H1 (cell line): Measurements from ENCODE around the gene SERGEF.

Experiments used
- EGR1 ChIP-seq: IDR thresholded peaks from 2 replicates; pipeline ENCODE4 v1.6.1; 2011; ENCODE audit warnings: low read depth, low read length, borderline replicate concordance
- EP300 ChIP-seq, 2 experiments: IDR thresholded peaks; 1 replicate in 1 of 2; 2 replicates in 1 of 2; pipeline ENCODE4 v1.6.1; 2011 to 2012; ENCODE audit warnings: low read depth in 2 of 2, low read length in 2 of 2, mild to moderate bottlenecking in 2 of 2, borderline replicate concordance in 1 of 2, inconsistent platforms in 1 of 2, moderate library complexity in 1 of 2
- EZH2 ChIP-seq: fragments of 200-600 bp; sonication (generic); IDR thresholded peaks from 2 replicates; pipeline ENCODE4 v1.7.1; 2012; ENCODE audit warnings: low read depth, mild to moderate bottlenecking, moderate library complexity, low read length, inconsistent platforms; ENCODE audit not compliant: severe bottlenecking
- FOSL1 ChIP-seq: IDR thresholded peaks from 2 replicates; pipeline ENCODE4 v1.6.1; 2011; ENCODE audit warnings: mild to moderate bottlenecking, low read depth, low read length, moderate library complexity; ENCODE audit not compliant: insufficient read depth
- JUN ChIP-seq: IDR thresholded peaks from 2 replicates; pipeline ENCODE4 v1.6.1; 2011; ENCODE audit warnings: low read depth, mild to moderate bottlenecking, improper control_type of control experiment, low read length
- NRF1 ChIP-seq: IDR thresholded peaks from 2 replicates; pipeline ENCODE4 v1.6.1; 2011; ENCODE audit warnings: mild to moderate bottlenecking, low read depth, low read length, improper control_type of control experiment
- POLR2A ChIP-seq, 2 experiments: IDR thresholded peaks; 1 replicate in 1 of 2; 2 replicates in 1 of 2; pipeline ENCODE4 v1.6.1; 2011; ENCODE audit warnings: low read depth in 2 of 2, low read length in 2 of 2, mild to moderate bottlenecking in 2 of 2; ENCODE audit errors: control extremely low read depth in 1 of 2
- POLR2AphosphoS5 ChIP-seq: IDR thresholded peaks from 2 replicates; pipeline ENCODE4 v1.6.1; 2011; ENCODE audit warnings: low read depth, low read length
- SP1 ChIP-seq: IDR thresholded peaks from 2 replicates; pipeline ENCODE4 v1.6.1; 2011; ENCODE audit warnings: low read depth, low read length
- TBP ChIP-seq: IDR thresholded peaks from 2 replicates; pipeline ENCODE4 v1.6.1; 2011; ENCODE audit warnings: low read depth, low read length, improper control_type of control experiment
- TCF12 ChIP-seq: IDR thresholded peaks from 2 replicates; pipeline ENCODE4 v1.6.1; 2011; ENCODE audit warnings: low read depth, mild to moderate bottlenecking, low read length
- TF ChIP-seq, protein P1 (sequence below), 3 experiments: IDR thresholded peaks; 1 replicate in 2 of 3; 2 replicates in 1 of 3; pipeline versions ENCODE4 v1.5.1 to v1.6.1; 2011; ENCODE audit warnings: low read length in 3 of 3, mild to moderate bottlenecking in 3 of 3, inconsistent platforms in 2 of 3, low read depth in 1 of 3, moderate library complexity in 1 of 3; ENCODE audit not compliant: insufficient read depth in 1 of 3; ENCODE audit errors: control extremely low read depth in 1 of 3
- TF ChIP-seq, protein P2 (sequence below): IDR thresholded peaks from 2 replicates; pipeline ENCODE4 v1.6.1; 2012; ENCODE audit warnings: inconsistent platforms
- TF ChIP-seq, protein P3 (sequence below): IDR thresholded peaks from 2 replicates; pipeline ENCODE4 v1.6.1; 2012; ENCODE audit warnings: inconsistent platforms

DNA sequence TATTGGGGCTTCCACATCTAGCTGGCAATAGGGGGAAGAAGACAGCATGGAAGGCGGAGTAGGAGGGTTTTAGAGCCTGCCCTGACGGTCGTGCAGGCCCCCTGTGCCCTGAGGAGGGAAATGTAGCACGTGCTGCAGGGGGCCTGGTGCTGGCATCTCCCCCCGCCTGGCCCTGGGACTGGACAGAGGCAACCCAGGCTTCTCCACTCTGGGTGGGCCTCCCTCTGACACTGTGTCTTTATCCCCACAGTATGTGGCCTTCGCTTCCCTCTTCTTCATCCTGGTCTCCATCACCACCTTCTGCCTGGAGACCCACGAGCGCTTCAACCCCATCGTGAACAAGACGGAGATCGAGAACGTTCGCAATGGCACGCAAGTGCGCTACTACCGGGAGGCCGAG lies 241.4 kb downstream of the SERGEF start:
- TF ChIP-seq POLR2A (IDR thresholded peaks at IDR 0.05; ENCODE audit: control extremely low read depth in 1 of 2, low read depth in 2 of 2, low read length in 2 of 2) (no peak), EGR1 (no peak), EZH2 (no peak), NRF1 (no peak), SP1 (no peak), TCF12 (no peak), POLR2AphosphoS5 (no peak), EP300 (IDR thresholded peaks at IDR 0.05; ENCODE audit: borderline replicate concordance in 1 of 2, low read depth in 2 of 2, low read length in 2 of 2) (no peak), TBP (no peak), FOSL1 (no peak), JUN (no peak)
- TF ChIP-seq, protein P1, sequence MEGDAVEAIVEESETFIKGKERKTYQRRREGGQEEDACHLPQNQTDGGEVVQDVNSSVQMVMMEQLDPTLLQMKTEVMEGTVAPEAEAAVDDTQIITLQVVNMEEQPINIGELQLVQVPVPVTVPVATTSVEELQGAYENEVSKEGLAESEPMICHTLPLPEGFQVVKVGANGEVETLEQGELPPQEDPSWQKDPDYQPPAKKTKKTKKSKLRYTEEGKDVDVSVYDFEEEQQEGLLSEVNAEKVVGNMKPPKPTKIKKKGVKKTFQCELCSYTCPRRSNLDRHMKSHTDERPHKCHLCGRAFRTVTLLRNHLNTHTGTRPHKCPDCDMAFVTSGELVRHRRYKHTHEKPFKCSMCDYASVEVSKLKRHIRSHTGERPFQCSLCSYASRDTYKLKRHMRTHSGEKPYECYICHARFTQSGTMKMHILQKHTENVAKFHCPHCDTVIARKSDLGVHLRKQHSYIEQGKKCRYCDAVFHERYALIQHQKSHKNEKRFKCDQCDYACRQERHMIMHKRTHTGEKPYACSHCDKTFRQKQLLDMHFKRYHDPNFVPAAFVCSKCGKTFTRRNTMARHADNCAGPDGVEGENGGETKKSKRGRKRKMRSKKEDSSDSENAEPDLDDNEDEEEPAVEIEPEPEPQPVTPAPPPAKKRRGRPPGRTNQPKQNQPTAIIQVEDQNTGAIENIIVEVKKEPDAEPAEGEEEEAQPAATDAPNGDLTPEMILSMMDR (IDR thresholded peaks at IDR 0.05; ENCODE audit: control extremely low read depth in 1 of 3, insufficient read depth in 1 of 3, low read depth in 1 of 3, low read length in 3 of 3), result no peak
- TF ChIP-seq, protein P2, sequence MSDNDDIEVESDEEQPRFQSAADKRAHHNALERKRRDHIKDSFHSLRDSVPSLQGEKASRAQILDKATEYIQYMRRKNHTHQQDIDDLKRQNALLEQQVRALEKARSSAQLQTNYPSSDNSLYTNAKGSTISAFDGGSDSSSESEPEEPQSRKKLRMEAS, result no peak
- TF ChIP-seq, protein P3, sequence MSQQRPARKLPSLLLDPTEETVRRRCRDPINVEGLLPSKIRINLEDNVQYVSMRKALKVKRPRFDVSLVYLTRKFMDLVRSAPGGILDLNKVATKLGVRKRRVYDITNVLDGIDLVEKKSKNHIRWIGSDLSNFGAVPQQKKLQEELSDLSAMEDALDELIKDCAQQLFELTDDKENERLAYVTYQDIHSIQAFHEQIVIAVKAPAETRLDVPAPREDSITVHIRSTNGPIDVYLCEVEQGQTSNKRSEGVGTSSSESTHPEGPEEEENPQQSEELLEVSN, result no peak
